Osteocyte (in vitro differentiated cells): Measurements from ENCODE around the gene DOCK8. TPM values are rescaled to one million over a fixed set of nuclear protein-coding genes. Genes with fewer than 3 reads are reported as not detected.
"Not testable (repeated sequence)": the region's sequence is repeated elsewhere in the genome, so short reads cannot be mapped to it uniquely, and the experiment has no call there.

Experiments used
- DNase-seq: peaks from one replicate; pipeline ENCODE4 v3.0.0; 2021; ENCODE audit warnings: mixed read lengths; ENCODE audit not compliant: unreplicated experiment; ENCODE audit errors: extremely low spot score
- H3K27ac Mint-ChIP-seq: one replicate; pipeline ENCODE4 v1.8.0; 2021; ENCODE audit warnings: mild to moderate bottlenecking, mixed read lengths; ENCODE audit not compliant: unreplicated experiment
- H3K27me3 Mint-ChIP-seq: one replicate; pipeline ENCODE4 v1.8.0; 2021; ENCODE audit warnings: mixed read lengths; ENCODE audit not compliant: unreplicated experiment
- H3K36me3 Mint-ChIP-seq: one replicate; pipeline ENCODE4 v1.8.0; 2021; ENCODE audit warnings: mixed read lengths; ENCODE audit not compliant: unreplicated experiment
- H3K4me1 Mint-ChIP-seq: one replicate; pipeline ENCODE4 v1.8.0; 2021; ENCODE audit warnings: mixed read lengths; ENCODE audit not compliant: unreplicated experiment
- H3K4me3 Mint-ChIP-seq: one replicate; pipeline ENCODE4 v1.8.0; 2021; ENCODE audit warnings: mild to moderate bottlenecking, moderate library complexity, mixed read lengths; ENCODE audit not compliant: unreplicated experiment
- H3K9me3 Mint-ChIP-seq: one replicate; pipeline ENCODE4 v1.8.0; 2021; ENCODE audit warnings: mixed read lengths; ENCODE audit not compliant: unreplicated experiment
- total RNA-seq: library from RNA; stranded (reverse); gene quantifications from 2 replicates; pipeline ENCODE4 v1.2.1, GENCODE V29; 2021
- TF ChIP-seq, protein P1 (sequence below): fragments of 200-600 bp; sonication (generic); IDR thresholded peaks from 2 replicates; pipeline ENCODE4 v1.5.0; 2021; ENCODE audit warnings: antibody characterized with exemption, mild to moderate bottlenecking, moderate library complexity

DOCK8 gene
- total RNA-seq, 1 donor from 2014 or later, result not detected

- Mint-ChIP-seq H3K4me1 (no peaks in the 10 kb centered on the region), H3K9me3 (no peaks in the 10 kb centered on the region), H3K36me3 (no peaks in the 10 kb centered on the region), H3K4me3 (no peak overlapping the region), H3K27me3 (no peaks in the 10 kb centered on the region), H3K27ac (no peak overlapping the region)
- DNase-seq, result peak; percentile 44
- TF ChIP-seq, protein P1, sequence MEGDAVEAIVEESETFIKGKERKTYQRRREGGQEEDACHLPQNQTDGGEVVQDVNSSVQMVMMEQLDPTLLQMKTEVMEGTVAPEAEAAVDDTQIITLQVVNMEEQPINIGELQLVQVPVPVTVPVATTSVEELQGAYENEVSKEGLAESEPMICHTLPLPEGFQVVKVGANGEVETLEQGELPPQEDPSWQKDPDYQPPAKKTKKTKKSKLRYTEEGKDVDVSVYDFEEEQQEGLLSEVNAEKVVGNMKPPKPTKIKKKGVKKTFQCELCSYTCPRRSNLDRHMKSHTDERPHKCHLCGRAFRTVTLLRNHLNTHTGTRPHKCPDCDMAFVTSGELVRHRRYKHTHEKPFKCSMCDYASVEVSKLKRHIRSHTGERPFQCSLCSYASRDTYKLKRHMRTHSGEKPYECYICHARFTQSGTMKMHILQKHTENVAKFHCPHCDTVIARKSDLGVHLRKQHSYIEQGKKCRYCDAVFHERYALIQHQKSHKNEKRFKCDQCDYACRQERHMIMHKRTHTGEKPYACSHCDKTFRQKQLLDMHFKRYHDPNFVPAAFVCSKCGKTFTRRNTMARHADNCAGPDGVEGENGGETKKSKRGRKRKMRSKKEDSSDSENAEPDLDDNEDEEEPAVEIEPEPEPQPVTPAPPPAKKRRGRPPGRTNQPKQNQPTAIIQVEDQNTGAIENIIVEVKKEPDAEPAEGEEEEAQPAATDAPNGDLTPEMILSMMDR, result no peak
Measured at GRCh38 chr9:401223-401622, 186.6 kb downstream of the DOCK8 start.

DNA sequence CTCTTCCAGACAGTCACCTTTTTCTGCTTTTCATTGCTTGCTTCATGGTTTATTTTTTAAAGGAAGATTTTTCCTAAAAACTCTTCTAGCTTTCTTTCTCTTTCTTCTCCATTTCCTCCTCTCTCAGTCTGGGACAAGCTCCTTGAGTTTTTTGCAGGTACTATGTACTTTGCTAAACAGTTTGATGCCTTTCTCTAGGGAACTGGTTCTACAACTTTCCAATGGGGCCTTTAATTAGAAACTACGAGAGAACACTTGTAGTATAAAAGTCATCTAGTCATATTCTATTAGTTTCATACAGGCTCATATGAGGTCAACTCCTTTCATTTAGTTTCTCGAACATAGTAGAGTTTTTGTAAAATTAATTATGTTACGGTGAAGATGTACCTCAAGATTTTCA, 189.6 kb downstream of the DOCK8 start:
- no peak overlapping the region for H3K4me3 Mint-ChIP-seq
- H3K9me3 Mint-ChIP-seq, result no peaks in the 10 kb centered on the region
- no peak for DNase-seq
- TF ChIP-seq, protein P1, result no peak
- no peaks in the 10 kb centered on the region for H3K4me1 Mint-ChIP-seq
- no peaks in the 10 kb centered on the region for H3K36me3 Mint-ChIP-seq
- H3K27me3 Mint-ChIP-seq, result no peaks in the 10 kb centered on the region
- H3K27ac Mint-ChIP-seq, result no peak overlapping the region

DNA sequence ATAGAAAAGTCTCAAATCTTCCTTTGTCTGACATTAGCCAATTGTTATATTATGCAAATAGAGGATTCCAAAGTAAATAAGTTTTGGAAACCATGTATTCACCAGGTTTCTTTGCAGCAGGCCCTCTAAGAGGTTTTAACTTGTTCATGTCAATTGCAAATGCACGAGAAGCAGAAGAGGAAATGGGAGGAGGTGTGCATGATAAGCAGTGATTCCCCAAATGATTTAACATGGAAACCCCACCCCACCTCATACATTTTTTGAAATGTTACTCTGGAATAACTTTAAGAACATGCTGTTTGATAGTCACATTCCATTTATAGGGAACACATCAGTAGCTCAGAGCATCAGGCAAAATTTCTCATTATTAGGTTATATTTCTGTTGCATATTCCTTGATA, 190.7 kb downstream of the DOCK8 start:
- TF ChIP-seq, protein P1, result no peak
- H3K9me3 Mint-ChIP-seq, result no peaks in the 10 kb centered on the region
- H3K4me3 Mint-ChIP-seq, result no peak overlapping the region
- DNase-seq, result no peak
- no peaks in the 10 kb centered on the region for H3K36me3 Mint-ChIP-seq
- no peak overlapping the region for H3K27ac Mint-ChIP-seq
- no peaks in the 10 kb centered on the region for H3K27me3 Mint-ChIP-seq
- H3K4me1 Mint-ChIP-seq, result no peaks in the 10 kb centered on the region

DNA sequence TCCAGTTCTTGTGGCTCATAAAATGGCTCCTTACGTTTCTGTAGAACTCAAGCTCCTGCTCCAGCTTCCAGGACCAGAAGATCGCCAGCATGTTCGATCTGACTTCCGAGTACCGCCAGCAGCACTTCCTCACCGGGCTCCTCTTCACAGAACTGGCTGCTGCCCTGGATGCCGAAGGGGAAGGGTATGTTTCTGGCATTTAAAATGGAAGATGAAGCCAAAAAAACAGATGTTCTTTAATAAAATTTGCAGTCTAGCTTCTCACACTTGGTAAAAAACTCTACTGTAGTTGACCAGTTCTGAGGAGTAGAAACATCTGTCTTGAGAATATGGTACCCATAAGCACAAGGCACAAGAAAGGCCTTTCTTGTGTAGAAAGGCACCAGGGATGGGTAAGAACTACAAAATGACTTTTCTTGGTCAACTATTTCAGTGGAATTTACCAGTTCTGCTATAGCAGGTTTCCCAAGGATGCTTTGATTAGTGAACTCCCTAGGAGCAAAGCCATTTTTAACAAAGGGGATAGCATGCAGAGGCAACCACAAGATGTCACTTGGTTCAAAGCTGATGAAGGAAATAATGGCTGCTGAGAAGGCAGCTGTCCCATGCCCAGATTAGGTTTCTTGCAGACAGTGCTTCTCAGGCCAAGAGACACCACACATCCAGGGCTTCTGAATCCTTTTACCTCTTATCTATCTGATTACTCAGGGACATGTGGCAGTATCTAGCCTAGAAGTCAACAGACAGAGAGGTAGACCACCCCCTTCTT, 192.4 kb downstream of the DOCK8 start:
- Mint-ChIP-seq H3K27me3 (no peaks in the 10 kb centered on the region), H3K9me3 (no peaks in the 10 kb centered on the region), H3K4me1 (no peaks in the 10 kb centered on the region), H3K36me3 (no peaks in the 10 kb centered on the region), H3K4me3 (no peak overlapping the region), H3K27ac (no peak overlapping the region)
- TF ChIP-seq, protein P1, result no peak
- DNase-seq, result no peak

DNA sequence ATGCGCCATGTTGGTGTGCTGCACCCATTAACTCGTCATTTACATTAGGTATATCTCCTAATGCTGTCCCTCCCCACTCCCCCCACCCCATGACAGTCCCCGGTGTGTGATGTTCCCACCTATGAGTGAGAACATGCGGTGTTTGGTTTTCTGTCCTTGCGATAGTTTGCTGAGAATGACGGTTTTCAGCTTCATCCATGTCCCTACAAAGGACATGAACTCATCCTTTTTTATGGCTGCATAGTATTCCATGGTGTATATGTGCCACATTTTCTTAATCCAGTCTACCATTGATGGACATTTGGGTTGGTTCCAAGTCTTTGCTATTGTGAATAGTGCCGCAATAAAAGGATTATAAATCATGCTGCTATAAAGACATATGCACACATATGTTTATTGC, 195.0 kb downstream of the DOCK8 start:
- H3K4me1 Mint-ChIP-seq, H3K36me3 Mint-ChIP-seq, H3K9me3 Mint-ChIP-seq, DNase-seq, H3K4me3 Mint-ChIP-seq, H3K27me3 Mint-ChIP-seq, H3K27ac Mint-ChIP-seq: not testable (repeated sequence)
